Stimulated activated CD8-positive, alpha-beta memory T cell treated with anti-CD3 and anti-CD28 coated beads, Interleukin-7, amount 100 ng/mL, for 1 hour (primary cell): ENCODE measurements around the gene MYL12B.
"Not testable (repeated sequence)": the region's sequence is repeated elsewhere in the genome, so short reads cannot be mapped to it uniquely, and the experiment has no call there.

Source experiments
- DNase-seq, 2 donors: peaks; one replicate each; pipeline ENCODE4 v3.0.0-alpha.2; 2020; ENCODE audit warnings: low read depth in 2 of 2

The MYL12B gene

DNA sequence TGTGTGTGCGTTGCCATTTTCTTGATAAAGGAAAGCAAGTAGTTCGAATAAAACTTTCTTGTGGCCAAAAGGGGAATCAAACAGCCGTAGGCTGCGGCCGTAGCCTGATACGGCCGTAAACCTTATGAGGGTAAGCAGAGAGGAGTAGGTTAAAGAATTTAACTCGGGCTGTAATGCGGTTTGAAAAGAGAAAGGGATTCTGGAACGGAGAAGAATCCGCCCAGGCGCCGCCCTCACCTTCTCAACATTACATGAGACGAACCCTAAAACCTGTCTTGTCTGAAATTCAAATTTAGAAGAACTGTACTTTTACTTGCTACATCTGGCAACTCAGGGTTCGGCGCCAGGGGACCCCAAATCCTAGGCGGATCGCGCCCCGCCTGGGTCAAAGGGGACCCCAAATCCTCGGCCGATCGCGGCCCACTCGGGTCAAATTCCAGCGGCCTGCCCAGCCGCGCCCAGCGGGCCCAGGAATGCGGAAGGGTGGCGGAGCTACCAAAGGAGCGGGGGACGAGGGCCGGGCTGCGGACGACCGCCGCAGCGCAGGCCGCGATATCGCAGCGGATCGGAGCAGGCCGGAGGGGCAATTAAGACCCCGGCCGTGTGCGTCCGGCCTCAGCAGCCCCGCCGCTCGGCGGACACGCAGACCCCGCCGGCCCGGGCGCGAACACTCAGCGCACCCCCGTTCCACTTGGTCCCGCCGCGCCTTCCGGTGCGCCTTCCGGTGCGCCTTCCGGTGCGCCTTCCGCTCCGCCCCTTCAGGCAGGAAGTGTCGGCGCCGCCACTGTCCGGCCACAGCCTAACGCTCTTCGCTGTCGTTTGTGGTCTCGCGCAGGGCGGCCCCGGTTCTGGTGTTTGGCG, at the start of gene MYL12B:
Gene MYL12B, plus strand, starts transcription at position 761 of the 861 bp plus-strand sequence. CDS start 10,766 bp downstream, outside the sequence.
- DNase-seq, result peak; percentile 56 to 57

DNA sequence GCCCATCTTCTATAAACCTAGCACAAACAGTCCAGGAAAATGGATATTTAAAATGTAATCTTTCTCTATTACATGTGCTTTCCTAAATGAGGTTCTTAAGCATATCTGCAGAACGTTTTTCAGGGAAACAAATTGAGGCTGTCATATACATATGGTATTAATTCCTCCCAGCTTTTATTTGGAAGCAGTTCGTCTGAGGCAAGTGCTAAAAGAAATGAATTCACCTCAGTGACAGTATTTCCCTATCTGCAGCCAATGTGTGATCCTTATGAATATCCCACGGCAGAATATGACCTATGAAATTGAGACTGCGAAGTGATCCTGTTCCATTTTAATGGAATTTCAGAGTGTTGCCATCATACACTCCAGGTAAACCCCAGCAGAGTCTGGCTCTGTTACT, 49.3 kb upstream of the MYL12B start:
- no peak for DNase-seq

DNA sequence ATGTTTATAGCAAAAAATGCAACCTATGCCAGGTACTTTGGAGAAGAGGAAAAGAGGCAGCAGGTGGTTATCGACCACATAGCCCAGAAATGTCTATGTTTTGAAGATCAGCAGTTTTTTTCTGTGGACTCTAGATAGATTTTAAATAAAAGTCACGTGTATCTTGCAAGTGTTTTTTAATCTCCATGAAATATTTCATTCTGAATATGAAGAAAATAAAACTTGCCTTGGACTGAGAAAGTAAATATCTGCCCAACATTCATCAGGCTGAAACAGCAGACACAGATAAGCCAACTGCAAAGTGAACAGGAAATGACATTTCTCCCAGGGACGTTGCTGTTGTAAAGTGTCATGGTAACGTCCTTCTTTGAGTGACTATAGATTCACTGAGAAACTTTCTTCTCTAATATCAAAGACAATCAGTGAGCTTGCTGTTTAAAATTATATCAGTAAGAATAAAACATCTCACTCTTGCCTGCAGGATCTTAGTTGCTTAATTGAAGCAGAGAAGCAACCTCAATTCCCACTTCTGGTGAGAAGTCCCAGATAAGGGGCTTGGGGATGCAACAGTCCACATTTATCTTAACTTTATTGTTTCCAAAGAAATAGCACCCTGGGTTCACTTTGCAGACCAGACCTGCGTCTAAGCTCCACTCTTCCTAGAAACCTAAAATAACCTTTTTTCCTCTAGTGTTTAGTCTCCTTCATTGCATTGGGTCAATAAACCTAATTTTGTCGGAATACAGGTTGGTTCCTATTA, 48.5 kb upstream of the MYL12B start:
- DNase-seq, result no peak

DNA sequence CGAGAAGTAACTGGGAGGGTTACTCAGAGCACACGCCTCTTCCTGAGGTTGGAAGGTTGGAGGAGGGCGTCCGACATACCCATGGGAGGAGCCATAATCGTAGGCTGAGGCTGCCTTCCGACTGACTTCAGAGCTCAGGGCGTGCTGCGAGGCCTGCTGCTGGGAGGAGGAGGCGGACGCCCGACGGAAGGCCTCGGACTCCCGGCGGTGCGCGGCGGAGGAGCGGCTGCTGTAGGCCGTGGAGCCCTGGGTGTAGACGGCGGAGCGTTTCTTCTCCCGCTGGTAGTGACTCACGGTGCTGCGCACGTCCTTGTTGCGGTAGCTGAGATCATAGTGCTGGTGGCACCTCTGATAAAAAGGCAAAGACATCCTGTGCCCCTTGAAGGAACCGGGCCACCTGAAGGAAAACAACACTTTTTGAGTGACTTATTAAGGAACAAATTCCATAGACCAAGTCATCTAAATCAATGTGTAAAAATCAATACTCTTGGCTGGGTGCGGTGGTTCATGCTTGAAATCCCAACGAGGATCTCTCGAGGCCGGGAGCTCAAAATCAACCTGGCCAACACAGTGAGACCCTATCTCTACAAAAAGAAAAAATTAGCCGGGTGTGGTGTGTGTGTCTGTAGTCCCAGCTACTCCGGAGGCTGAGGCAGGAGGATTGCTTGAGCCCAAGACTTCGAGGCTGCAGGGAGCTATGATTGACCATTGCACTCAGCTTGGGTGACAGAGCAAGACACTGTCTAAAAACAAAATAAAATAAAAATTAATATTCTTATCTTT, 46.9 kb upstream of the MYL12B start:
- no peak for DNase-seq

DNA sequence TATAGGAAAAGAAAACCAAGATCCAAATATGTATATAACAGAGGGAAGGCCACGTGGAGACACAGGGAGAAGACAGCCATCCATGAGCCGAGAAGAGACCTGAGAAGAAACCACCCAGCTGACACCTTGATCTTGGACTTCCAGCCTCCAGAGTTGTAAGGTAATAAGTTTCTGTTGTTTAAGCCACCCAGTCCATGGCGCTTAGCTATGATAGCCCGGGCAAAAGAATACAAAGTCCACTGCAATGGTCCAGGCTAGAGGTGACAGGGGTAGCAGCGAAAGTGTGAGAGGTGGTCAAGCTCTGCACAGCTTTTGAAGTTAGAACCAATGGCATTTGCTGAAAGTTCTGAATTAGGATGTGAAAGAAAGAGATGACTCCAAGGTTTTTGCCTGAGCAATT, 44.9 kb upstream of the MYL12B start:
- DNase-seq, result no peak

DNA sequence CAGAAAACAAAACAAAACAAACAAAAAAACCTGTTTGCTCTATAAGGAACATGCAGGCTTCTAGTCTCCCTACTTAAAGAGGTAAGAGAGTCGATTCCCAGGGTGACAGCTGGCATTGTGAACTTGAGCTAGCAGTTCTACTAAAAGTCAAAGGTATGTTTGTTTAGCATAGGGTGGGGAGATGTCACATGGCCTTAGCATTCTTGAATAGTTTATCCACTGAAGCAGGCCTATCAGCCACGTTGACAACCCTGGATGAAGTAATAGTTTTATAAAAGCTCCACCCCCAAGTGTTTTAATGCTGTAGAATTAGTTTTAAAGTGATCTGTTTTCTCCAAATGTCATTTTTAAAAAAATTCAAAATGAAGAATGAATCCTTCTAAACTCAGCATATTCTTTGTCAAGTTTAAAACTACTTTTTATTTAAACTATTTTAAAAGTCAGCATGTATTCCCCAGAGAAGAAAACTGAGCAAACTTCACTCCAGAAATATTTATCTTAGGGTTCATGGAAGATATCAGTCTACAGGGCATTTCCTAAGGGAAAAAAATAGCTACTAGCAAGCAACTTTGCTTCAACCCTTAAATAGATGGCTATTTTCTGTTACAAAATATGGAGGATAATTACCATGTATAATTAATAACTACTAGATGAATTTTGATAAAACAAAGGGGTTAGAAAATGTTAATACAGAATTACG, 43.8 kb upstream of the MYL12B start:
- DNase-seq, result no peak

DNA sequence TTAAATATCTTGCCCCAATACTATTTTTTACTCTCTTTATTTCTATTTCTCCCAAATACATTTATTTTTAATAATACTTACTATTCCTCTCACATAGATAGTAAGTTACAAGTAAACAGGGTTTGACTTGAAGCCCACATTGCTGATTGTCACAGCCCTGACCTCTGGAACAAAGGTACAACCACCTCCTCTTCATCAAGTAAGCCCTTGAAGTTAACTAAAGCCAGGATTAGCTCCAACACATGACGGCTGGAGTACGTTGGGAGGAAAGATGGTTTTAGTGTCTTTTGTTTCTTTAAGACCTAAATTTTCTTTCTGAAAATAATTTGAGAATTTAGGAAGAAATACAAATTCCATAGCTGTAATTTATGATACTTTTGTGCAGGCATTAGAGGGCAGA, 43.1 kb upstream of the MYL12B start:
- no peak for DNase-seq

DNA sequence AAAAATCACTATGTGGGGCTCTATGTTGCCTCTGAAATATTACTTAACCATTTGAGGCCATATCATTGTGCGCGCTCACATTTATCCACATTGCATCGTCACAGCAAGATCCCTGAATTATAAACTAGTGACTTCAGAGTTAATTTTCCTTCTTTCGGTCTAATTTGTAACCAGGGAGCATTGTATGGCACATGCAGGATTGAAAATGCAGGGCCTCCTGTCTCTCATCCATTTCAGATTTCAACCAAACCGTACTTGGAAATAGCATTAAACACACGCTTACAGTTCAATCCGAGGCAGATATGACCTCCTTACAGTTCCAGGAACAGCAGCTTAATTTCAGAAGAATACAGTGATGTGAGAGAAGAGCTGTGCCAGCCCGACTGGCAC, 42.7 kb upstream of the MYL12B start:
- DNase-seq, result no peak

DNA sequence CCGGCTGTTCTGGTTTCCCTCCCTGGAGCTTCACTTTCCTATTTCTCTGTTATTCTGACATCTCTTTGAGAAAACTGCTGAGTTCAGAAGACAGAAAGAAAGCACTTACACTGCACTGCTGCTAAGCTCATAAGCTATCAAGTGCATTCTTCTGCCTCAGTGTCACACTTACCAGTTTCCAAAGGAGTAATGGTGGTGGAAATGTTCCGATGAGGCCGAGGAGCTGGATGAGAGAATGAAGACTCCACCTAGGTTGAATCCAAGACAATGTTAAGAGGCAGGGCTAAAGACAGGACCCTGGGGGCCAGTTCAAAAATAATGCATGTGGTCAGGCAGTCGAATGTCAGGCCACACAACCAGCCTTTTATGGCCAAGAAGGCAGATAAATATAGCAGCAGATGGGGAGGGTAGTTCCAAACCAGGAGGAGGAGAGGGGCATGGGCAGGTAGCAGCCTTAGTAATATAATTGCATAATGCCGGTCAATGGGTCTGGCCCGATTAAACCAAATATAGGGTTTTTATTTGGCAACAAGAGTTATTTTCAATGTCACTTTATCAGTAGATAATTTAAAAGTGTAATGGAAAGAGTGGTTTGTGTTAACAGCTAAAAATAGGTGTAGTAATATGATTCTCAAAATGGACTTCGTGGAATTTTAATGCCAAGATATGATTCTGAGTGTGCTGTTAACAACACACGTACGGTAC, 42.1 kb upstream of the MYL12B start, which contains the start of gene MYOM1:
Gene MYOM1, minus strand, starts transcription at position 338 of the 705 bp plus-strand sequence. CDS start 4,745 bp downstream, outside the sequence.
- no peak for DNase-seq

DNA sequence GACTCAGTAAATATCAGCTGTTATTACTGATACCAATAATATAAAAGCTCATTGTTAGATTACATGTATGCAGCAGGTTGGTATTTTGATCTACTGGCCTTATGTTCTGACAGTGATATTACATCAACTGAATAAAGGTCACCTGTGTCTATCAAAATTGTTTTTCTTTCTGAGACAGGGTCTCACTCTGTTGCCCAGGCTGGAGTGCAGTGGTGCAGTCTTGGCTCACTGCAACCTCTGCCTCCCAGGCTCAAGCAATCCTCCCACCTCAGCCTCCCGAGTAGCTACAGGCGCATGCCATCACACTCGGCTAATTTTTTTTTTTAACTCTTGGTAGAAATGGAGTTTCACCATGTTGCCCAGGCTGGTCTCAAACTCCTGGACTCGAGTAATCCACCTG, 41.1 kb upstream of the MYL12B start:
- DNase-seq, result not testable (repeated sequence)

DNA sequence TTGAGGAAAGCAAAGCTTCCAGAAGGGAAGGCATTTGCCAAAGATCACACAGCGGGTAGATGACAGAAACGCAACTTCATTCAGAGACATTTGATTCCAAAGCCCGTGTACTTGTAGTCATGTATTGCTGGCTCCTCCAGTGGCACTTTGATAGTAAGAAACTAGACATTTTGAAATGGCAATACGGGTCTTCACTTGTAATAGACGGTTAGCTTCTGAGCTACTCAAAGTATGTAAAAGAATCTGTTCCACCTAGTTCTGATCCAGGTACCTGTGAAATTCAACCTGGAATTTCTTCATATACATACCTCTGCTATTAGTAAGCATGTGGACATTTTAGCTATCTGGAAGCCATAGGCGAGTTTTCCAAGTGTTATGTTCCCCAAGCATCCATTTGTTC, 40.4 kb upstream of the MYL12B start:
- DNase-seq, result no peak

DNA sequence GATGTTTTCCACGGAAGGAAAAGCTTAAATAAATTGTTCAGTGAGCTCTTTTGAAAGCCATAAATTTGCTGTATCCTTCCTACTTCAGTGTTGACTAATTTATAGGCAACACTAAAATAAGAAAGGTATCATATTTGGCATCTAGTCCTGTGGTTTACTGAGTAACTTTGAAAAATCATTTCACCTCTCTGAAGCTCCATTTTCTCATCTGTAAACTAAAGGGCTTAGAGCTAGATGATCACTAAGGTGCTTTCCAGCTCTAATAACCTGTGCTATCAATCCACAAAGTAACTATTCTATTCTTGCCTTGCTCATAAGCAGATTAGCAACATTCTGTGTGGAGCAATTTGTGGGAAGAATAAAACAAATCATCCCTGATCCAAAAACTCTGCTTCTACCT, 38.6 kb upstream of the MYL12B start:
- no peak for DNase-seq

DNA sequence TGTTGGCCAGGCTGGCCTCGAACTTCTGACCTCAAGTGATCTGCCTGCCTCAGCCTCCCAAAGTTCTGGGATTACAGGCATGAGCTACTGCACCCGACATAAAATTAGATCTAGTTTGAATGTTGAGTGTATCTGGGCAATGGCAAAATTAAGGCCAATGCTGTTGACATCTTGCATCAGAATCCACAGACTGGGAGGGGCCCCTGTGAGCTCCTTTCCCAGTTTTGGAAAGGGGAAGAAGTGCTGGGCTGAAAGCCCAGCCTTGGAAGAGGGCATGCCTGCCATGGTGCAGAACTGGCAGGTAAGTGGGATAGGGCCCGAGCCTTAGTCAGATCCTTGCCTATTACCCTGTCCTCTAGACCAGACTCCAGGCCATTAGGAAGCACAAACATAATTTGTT, 37.7 kb upstream of the MYL12B start:
- no peak for DNase-seq

DNA sequence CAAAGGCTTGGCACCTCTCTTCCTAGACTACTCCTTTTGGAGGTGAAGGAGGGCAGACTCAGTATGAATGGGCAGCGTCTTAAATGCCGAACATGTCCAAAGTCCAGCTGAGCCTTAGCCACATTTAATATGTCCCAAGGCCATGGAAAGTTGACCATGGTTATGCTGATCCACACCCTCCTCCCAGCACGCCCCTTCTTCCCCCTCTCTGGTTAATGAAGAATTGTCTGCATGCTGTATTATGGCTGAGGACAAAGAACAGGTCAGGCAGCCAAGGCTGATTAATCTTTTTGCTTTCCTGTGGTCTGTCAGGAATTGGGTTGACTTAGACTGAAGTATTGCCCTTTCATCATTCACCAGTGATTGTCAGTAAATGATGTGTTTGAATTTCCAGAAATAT, 36.3 kb upstream of the MYL12B start:
- no peak for DNase-seq

DNA sequence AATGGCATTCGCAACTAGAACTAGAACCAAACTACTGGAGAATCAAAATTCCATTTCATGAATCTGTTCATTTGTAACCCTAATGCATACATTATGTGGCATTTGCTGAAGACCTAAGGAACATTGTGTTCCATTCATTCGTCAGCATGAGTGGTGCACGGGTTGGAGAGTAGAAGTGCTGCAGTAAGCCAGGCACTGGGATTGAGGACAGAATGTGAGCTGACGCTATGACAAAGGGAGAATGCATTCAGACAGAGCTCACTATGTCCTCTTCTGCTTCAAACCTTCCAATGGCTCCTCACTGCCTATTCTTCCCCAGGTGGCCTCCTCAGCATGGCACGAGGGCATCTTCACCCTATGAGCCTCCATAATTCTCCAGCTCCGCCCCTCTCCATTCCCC, 35.9 kb upstream of the MYL12B start:
- DNase-seq, result no peak

DNA sequence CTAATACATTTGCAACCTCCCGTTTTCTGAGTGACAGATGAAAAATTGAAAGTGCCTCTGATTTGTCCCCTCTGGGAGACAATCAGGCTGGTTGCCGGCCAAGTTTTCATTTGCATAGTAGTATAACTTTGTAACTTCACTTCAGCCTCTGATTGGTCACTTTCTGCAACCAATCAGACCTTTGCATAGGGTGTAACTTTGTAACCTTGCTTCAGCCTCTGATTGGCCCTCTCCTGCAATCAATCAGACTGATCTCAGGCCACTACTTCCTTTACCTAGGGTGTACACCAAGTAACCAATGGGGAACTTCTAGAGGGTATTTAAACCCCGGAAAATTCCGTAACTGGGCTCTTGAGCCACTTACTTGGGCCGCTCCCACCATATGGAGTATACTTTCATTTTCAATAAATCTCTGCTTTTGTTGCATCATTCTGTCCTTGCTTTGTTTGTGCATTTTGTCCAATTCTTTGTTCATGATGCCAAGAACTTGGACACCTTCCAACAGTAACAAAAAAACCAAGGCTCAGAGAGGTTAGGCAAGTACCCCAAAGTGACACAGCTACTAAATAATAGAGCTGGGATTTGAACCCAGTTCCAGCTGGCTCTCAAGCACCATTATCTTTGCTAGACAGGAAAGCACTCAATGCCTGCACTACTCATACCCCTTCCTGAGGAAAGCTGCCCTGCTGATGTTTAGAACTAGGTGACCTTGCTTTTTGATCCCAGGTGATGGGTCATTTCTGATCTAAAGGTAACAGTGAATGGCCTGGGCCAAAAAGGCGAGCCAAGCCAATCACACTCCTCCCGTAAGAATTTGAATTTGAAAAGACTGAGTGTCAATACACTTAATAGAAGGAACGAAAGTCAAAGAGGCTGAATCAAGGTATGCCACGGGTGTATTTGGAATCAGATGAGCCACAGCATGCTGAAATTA, 31.3 kb upstream of the MYL12B start:
- DNase-seq, result no peak

DNA sequence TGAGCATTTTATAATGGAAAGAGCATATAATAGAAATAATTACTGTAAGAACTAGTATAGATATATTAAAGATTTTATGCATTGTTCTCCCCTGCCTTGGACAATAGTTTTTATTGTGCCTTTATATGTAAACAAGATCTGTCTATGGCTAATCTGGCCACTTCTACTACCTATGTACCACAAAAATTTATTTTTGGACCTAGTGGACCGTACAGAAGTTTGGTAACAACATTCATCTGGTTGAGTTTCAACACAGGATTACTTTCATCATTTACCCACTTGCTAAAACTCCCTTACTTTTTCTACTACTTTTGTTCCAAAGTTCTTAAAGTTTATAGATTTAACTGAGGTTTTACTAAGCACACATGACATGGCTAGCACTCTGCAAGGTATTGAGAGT, 28.9 kb upstream of the MYL12B start:
- no peak for DNase-seq

DNA sequence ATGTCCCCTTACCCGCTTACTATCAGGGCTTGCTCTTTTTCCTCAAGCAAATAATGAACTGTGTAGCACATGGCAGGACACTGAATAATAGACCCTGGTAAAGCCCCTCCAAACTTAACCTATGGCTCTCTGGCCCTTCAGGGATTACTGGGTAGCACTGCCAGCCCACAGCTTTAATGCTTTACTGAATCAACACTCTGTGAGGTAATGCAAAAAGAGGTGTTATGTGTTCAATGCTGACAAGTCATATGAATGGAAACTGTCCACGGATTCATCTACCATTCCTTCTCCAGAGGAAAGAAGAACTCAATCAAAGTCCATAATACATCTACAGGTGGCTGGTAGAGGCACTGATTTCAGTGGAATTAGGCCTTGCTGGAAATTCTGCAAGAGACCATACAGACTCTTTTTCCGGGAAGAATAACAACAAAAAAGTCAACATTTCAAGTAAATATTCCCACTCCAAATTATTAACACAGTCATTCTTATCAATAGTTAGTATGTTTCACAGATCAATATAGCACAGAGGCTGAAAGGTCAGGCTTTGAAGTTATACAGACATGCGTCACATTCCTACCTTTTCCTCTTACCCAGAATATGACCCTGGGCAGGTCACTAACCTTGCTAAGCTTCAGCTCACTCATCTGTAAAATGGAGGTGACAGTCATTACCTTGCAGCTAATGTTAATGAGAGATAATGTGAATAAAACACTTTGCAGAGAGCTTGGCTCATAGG, 28.3 kb upstream of the MYL12B start:
- DNase-seq, result no peak

DNA sequence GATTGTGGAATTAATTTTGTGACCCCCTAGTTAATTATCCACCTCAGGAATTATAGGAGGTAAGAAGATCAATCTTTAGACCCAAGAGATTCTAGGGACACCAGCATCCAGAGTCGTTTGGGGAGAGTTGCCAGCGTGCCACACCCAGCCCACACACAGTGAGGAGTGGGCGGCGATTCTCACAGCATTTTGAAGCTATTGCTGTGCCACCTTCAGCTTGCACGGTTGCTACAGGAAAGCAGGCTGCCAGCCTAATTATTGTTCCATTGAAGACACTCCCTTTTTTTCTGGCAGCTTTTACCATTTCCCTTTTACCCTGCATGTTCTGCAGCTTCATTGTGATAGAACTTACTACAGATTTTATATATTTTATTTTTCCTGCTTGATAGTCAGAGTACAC, 27.5 kb upstream of the MYL12B start:
- no peak for DNase-seq
